GM12878 (cell line): Measurements from ENCODE around the gene LGALS1. TPM values are rescaled to one million over a fixed set of nuclear protein-coding genes. Genes with fewer than 3 reads are reported as not detected.

Source experiments
- BACH1 ChIP-seq: fragments of 450-650 bp; IDR thresholded peaks from 2 replicates; pipeline ENCODE4 v1.6.1; 2017; ENCODE audit warnings: mild to moderate bottlenecking, borderline replicate concordance
- BCL11A ChIP-seq: IDR thresholded peaks from 2 replicates; pipeline ENCODE4 v1.6.1; 2011; ENCODE audit warnings: low read depth, low read length
- CBFB ChIP-seq: IDR thresholded peaks from 2 replicates; pipeline ENCODE4 v1.6.1; 2016; ENCODE audit warnings: antibody characterized with exemption, low read depth
- CBX3 ChIP-seq: fragments of 200-600 bp; sonication (generic); IDR thresholded peaks from 2 replicates; pipeline ENCODE4 v1.6.1; 2016; ENCODE audit warnings: low read depth, borderline replicate concordance
- EGR1 ChIP-seq, 2 experiments: IDR thresholded peaks; 1 replicate in 1 of 2; 2 replicates in 1 of 2; pipeline ENCODE4 v1.6.1; 2011 to 2012; ENCODE audit warnings: low read depth in 2 of 2, low read length in 2 of 2, borderline replicate concordance in 1 of 2, mild to moderate bottlenecking in 1 of 2, moderate library complexity in 1 of 2
- FOS ChIP-seq: IDR thresholded peaks from 3 replicates; pipeline ENCODE4 v1.6.1; 2011; ENCODE audit warnings: borderline replicate concordance; ENCODE audit not compliant: insufficient read length; ENCODE audit errors: extremely low read depth
- GATAD2B ChIP-seq: fragments of 450-650 bp; conservative IDR thresholded peaks from 2 replicates; pipeline ENCODE4 v1.6.1; 2017; ENCODE audit warnings: low read depth, mild to moderate bottlenecking, moderate library complexity
- HDAC2 ChIP-seq: fragments of 200-600 bp; sonication (generic); IDR thresholded peaks from 2 replicates; pipeline ENCODE4 v1.6.1; 2017
- IKZF2 ChIP-seq, 2 experiments: fragments of 450-650 bp; IDR thresholded peaks; 2 replicates each; pipeline ENCODE4 v1.6.1; 2017; ENCODE audit warnings: mild to moderate bottlenecking in 2 of 2, moderate library complexity in 2 of 2
- IRF4 ChIP-seq: IDR thresholded peaks from 2 replicates; pipeline ENCODE4 v1.6.1; 2011; ENCODE audit warnings: low read depth, low read length
- JUND ChIP-seq: IDR thresholded peaks from 2 replicates; pipeline ENCODE4 v1.6.1; 2012; ENCODE audit warnings: low read depth, mild to moderate bottlenecking, low read length, improper control_type of control experiment, moderate library complexity
- NBN ChIP-seq: fragments of 450-650 bp; IDR thresholded peaks from 2 replicates; pipeline ENCODE4 v1.6.1; 2016
- NR2F1 ChIP-seq: fragments of 450-650 bp; conservative IDR thresholded peaks from 2 replicates; pipeline ENCODE4 v1.6.1; 2017; ENCODE audit warnings: mild to moderate bottlenecking
- PML ChIP-seq: IDR thresholded peaks from 2 replicates; pipeline ENCODE4 v1.6.1; 2012; ENCODE audit warnings: low read length, inconsistent platforms
- POU2F2 ChIP-seq: IDR thresholded peaks from 3 replicates; pipeline ENCODE4 v1.6.1; 2011; ENCODE audit warnings: low read depth, mild to moderate bottlenecking, low read length, borderline replicate concordance
- SRF ChIP-seq, 2 experiments: IDR thresholded peaks; 2 replicates each; pipeline ENCODE4 v1.6.1; 2011; ENCODE audit warnings: low read depth in 2 of 2, low read length in 2 of 2, mild to moderate bottlenecking in 1 of 2, moderate library complexity in 1 of 2
- TCF7 ChIP-seq: IDR thresholded peaks from 2 replicates; pipeline ENCODE4 v1.6.1; 2014; ENCODE audit warnings: antibody characterized with exemption, borderline replicate concordance
- ZSCAN29 ChIP-seq: fragments of 450-650 bp; IDR thresholded peaks from 2 replicates; pipeline ENCODE4 v1.6.1; 2017; ENCODE audit warnings: mild to moderate bottlenecking, moderate library complexity
- polyA plus RNA-seq, 11 experiments: library from polyadenylated mRNA; depleted of rRNA in 4 of 11; unstranded in 6 of 11; stranded (reverse) in 5 of 11; fragments of >200 nt; fragmentation: Nextera tagmentation in 4 of 11; fragmentation: Illumina TruSeq in 1 of 11; extraction: Ambion mirVana in 4 of 11; extraction: Trizol in 1 of 11; gene quantifications; 1 replicate in 1 of 11; 2 replicates in 10 of 11; pipeline versions ENCODE4 v1.2.1 to v1.2.3, GENCODE V29; 2011 to 2016; ENCODE audit warnings: inconsistent platforms in 2 of 11, missing spikeins in 2 of 11, low read depth in 1 of 11
- total RNA-seq, 4 experiments: library from RNA; depleted of rRNA in 3 of 4; stranded (reverse); fragments of >200 nt in 3 of 4; fragmentation: Illumina TruSeq in 1 of 4; extraction: Trizol in 1 of 4; gene quantifications; 2 replicates each; pipeline versions ENCODE4 v1.2.1 to v1.2.3, GENCODE V29; 2013 to 2021
- TF ChIP-seq, protein P1 (sequence below): fragments of 450-650 bp; IDR thresholded peaks from 2 replicates; pipeline ENCODE4 v1.6.1; 2018; ENCODE audit warnings: mild to moderate bottlenecking, low read depth, moderate library complexity; ENCODE audit not compliant: partially characterized antibody
- TF ChIP-seq, protein P2 (sequence below): IDR thresholded peaks from 2 replicates; pipeline ENCODE4 v1.6.1; 2011; ENCODE audit warnings: low read depth, mild to moderate bottlenecking, low read length, moderate library complexity, borderline replicate concordance; ENCODE audit errors: extremely low read depth
- TF ChIP-seq, protein P3 (sequence below): fragments of 450-650 bp; IDR thresholded peaks from 2 replicates; pipeline ENCODE4 v1.6.1; 2018; ENCODE audit warnings: borderline replicate concordance, mild to moderate bottlenecking; ENCODE audit not compliant: partially characterized antibody
- TF ChIP-seq, protein P4 (sequence below): fragments of 450-650 bp; IDR thresholded peaks from 2 replicates; pipeline ENCODE4 v1.6.1; 2017; ENCODE audit warnings: mild to moderate bottlenecking
- TF ChIP-seq, protein P5 (sequence below): fragments of 450-650 bp; IDR thresholded peaks from 2 replicates; pipeline ENCODE4 v1.6.1; 2016; ENCODE audit warnings: mild to moderate bottlenecking

The LGALS1 gene
- total and polyA plus RNA-seq, 10 of the 15 experiments (the other 5 are each of a cell fraction or from before 2014, with no cell fraction given) = 312 to 1,889 (median 706) TPM

DNA sequence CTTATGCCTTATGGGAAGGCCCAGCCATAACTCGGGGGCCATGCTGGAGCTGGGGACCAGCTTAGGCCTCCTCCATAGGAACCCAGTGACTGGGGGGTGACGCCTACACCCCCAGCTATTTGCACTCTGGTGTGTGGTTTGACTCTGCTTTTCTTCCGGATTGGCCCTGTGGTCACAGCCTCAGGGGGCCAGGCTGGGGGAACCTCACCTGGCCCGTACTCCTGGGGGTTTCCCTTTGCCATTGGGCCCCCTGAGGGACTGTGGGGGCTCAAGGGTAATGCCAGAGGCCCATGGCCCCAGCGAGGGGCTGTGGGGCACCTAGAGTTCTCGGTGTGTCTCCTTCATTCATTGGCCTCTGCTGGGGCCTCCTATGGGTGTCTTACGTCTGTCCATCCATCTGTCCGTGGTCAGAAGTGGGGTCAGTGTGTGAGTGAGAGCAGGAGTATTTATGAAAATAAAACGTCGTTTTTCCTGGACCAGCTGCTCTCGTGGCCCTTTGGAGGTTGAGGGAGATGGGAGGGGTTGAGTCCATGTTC lies 42.3 kb upstream of the LGALS1 start (continued):
- TF ChIP-seq, protein P1, sequence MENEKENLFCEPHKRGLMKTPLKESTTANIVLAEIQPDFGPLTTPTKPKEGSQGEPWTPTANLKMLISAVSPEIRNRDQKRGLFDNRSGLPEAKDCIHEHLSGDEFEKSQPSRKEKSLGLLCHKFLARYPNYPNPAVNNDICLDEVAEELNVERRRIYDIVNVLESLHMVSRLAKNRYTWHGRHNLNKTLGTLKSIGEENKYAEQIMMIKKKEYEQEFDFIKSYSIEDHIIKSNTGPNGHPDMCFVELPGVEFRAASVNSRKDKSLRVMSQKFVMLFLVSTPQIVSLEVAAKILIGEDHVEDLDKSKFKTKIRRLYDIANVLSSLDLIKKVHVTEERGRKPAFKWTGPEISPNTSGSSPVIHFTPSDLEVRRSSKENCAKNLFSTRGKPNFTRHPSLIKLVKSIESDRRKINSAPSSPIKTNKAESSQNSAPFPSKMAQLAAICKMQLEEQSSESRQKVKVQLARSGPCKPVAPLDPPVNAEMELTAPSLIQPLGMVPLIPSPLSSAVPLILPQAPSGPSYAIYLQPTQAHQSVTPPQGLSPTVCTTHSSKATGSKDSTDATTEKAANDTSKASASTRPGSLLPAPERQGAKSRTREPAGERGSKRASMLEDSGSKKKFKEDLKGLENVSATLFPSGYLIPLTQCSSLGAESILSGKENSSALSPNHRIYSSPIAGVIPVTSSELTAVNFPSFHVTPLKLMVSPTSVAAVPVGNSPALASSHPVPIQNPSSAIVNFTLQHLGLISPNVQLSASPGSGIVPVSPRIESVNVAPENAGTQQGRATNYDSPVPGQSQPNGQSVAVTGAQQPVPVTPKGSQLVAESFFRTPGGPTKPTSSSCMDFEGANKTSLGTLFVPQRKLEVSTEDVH = no peak
- TF ChIP-seq FOS = no peak
- TF ChIP-seq PML = no peak
- TF ChIP-seq HDAC2 = no peak
- TF ChIP-seq IKZF2 (IDR thresholded peaks at IDR 0.05) = no peak
- peak; percentile 85; the same call in 2 of the 3 replicates for TF ChIP-seq POU2F2
- TF ChIP-seq, protein P2, sequence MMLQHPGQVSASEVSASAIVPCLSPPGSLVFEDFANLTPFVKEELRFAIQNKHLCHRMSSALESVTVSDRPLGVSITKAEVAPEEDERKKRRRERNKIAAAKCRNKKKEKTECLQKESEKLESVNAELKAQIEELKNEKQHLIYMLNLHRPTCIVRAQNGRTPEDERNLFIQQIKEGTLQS = no peak
- TF ChIP-seq, protein P3, sequence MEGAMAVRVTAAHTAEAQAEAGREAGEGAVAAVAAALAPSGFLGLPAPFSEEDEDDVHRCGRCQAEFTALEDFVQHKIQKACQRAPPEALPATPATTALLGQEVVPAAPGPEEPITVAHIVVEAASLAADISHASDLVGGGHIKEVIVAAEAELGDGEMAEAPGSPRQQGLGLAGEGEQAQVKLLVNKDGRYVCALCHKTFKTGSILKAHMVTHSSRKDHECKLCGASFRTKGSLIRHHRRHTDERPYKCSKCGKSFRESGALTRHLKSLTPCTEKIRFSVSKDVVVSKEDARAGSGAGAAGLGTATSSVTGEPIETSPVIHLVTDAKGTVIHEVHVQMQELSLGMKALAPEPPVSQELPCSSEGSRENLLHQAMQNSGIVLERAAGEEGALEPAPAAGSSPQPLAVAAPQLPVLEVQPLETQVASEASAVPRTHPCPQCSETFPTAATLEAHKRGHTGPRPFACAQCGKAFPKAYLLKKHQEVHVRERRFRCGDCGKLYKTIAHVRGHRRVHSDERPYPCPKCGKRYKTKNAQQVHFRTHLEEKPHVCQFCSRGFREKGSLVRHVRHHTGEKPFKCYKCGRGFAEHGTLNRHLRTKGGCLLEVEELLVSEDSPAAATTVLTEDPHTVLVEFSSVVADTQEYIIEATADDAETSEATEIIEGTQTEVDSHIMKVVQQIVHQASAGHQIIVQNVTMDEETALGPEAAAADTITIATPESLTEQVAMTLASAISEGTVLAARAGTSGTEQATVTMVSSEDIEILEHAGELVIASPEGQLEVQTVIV = peak; percentile 29
- TF ChIP-seq, protein P4, sequence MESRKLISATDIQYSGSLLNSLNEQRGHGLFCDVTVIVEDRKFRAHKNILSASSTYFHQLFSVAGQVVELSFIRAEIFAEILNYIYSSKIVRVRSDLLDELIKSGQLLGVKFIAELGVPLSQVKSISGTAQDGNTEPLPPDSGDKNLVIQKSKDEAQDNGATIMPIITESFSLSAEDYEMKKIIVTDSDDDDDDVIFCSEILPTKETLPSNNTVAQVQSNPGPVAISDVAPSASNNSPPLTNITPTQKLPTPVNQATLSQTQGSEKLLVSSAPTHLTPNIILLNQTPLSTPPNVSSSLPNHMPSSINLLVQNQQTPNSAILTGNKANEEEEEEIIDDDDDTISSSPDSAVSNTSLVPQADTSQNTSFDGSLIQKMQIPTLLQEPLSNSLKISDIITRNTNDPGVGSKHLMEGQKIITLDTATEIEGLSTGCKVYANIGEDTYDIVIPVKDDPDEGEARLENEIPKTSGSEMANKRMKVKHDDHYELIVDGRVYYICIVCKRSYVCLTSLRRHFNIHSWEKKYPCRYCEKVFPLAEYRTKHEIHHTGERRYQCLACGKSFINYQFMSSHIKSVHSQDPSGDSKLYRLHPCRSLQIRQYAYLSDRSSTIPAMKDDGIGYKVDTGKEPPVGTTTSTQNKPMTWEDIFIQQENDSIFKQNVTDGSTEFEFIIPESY = no peak
- TF ChIP-seq BCL11A = peak; percentile 90
- peak; percentile 78 for TF ChIP-seq JUND
- TF ChIP-seq ZSCAN29 = 0 out of 2 replicates have a peak, but pooled peaks have one; percentile 47
- no peak for TF ChIP-seq CBX3
- TF ChIP-seq GATAD2B = peak; percentile 89; the same call in 1 of the 2 replicates
- TF ChIP-seq SRF (IDR thresholded peaks at IDR 0.05; ENCODE audit: low read depth in 2 of 2, low read length in 2 of 2) = 0 out of 4 replicates have a peak, but pooled peaks of 1 of the 2 experiments have one; percentile 30
- TF ChIP-seq IRF4 = peak; percentile 60
- TF ChIP-seq EGR1 (IDR thresholded peaks at IDR 0.05; ENCODE audit: borderline replicate concordance in 1 of 2, low read depth in 2 of 2, low read length in 2 of 2) = peak in 1 of 2 experiments; percentile 52; a peak in 1 of 3 replicates
- peak; percentile 95 for TF ChIP-seq CBFB
- TF ChIP-seq BACH1 = peak; percentile 14; the same call in 1 of the 2 replicates
- TF ChIP-seq NBN = 0 out of 2 replicates have a peak, but pooled peaks have one; percentile 48
- TF ChIP-seq NR2F1 = peak; percentile 86
- no peak for TF ChIP-seq TCF7
- TF ChIP-seq, protein P5, sequence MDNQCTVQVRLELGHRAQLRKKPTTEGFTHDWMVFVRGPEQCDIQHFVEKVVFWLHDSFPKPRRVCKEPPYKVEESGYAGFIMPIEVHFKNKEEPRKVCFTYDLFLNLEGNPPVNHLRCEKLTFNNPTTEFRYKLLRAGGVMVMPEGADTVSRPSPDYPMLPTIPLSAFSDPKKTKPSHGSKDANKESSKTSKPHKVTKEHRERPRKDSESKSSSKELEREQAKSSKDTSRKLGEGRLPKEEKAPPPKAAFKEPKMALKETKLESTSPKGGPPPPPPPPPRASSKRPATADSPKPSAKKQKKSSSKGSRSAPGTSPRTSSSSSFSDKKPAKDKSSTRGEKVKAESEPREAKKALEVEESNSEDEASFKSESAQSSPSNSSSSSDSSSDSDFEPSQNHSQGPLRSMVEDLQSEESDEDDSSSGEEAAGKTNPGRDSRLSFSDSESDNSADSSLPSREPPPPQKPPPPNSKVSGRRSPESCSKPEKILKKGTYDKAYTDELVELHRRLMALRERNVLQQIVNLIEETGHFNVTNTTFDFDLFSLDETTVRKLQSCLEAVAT = 0 out of 2 replicates have a peak, but pooled peaks have one; percentile 52
